Stimulated activated CD8-positive, alpha-beta memory T cell treated with anti-CD3 and anti-CD28 coated beads, Interleukin-15, amount 100 ng/mL, for 48 hours (primary cell): ENCODE results near the gene CRHR2.
A peak's percentile ranks its signal among the peaks of the same experiment; 100 is the strongest.
"Not testable (repeated sequence)": the region's sequence is repeated elsewhere in the genome, so short reads cannot be mapped to it uniquely, and the experiment has no call there.

ENCODE experiments used
- DNase-seq, 2 donors: peaks; one replicate each; pipeline ENCODE4 v3.0.0-alpha.2; 2020; ENCODE audit warnings: low read depth in 2 of 2

The CRHR2 gene

GRCh38 chr7:30654296-30655090 lies 27.8 kb downstream of the CRHR2 start:
- DNase-seq, result no peak

GRCh38 chr7:30652698-30653641 lies 29.3 kb downstream of the CRHR2 start:
- DNase-seq, result no peak

GRCh38 chr7:30652132-30652531 lies 30.1 kb downstream of the CRHR2 start:
- no peak for DNase-seq

GRCh38 chr7:30650421-30650808 lies 31.8 kb downstream of the CRHR2 start:
- DNase-seq, result no peak

DNA sequence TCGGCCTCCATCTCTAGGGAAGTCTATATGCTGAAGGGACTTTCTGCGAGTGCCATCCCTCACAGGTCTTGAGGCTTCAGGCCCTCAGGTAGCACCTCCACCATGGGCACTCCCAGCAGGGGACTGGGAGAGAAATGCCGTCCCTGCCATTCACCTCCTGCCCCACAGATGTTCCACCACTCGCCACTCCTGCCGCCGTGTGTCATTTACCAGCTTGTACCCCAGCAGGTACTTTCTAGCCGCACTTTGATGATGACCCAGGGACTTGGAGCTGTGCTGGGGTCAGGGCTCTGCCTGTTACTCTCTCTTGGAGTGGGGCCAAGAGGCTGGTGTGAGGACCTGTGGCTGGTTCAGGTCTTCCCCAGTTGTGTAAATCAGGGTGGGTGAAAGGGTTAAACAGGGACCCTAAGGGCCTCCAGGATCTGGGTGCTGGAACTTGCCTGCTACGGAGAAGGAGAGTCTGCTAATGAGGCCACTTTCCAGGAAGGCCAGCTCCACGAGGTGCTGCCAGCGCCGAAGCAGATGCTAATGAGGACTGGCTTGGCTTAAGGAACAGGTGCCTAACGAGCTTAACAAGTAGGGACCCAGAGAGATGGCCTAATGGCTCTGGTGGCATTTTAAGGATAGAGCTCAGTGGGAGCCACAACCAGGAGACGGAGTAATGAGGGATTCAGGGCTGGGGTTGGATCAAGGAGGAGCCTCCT lies 32.4 kb downstream of the CRHR2 start:
- no peak for DNase-seq

DNA sequence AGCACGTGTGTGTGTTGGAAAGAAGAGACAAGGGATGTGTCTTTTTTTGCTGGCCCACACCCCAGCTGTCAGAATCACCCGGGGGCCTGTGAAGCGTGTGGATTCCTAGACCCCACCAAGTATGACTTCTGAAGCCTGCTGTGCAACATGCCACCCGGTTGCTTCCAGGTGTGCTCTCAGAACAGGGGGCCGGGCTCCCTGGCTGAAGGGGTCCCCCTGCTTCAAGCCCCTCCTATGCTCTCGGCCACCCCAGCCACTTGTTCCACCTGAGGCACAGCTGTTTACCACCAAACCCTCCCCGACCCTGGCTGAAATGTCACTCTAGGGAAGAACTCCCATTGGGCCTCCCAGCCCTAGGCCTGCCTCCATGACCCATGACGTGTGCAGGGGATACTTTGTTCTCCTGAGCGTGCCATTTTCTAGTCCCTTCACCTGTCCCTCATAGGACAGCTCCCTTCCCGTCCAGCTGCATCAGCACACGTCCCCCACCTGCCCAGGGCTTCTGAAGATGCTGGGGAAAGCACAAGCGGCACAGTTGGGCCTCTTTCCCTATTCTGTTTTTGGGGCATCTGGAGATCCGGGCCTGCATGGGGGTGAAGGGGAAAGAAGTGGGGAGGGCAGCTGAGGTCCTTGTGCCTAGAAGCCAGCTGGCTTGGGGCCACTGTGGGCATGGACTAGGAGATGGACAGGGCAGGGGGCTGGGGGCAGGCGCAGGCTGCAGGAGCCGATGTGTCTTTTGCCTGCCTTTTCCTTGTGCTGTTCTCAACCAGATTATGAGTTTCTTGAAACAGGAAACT lies 33.3 kb downstream of the CRHR2 start:
- DNase-seq, result no peak

- DNase-seq, result no peak
These were observed 34.5 kb downstream of the CRHR2 start for GRCh38 chr7:30647589-30648364.

GRCh38 chr7:30646154-30646553 lies 36.1 kb downstream of the CRHR2 start:
- DNase-seq, result no peak

GRCh38 chr7:30645661-30646060 lies 36.6 kb downstream of the CRHR2 start:
- no peak for DNase-seq

- DNase-seq, result no peak
These were observed 37.8 kb downstream of the CRHR2 start for GRCh38 chr7:30644286-30644955.

- no peak for DNase-seq
These were observed 39.5 kb downstream of the CRHR2 start for GRCh38 chr7:30642789-30643188.

GRCh38 chr7:30642322-30642721 lies 39.9 kb downstream of the CRHR2 start:
- DNase-seq, result not testable (repeated sequence)

- DNase-seq, result no peak
These were observed 46.5 kb downstream of the CRHR2 start for GRCh38 chr7:30635798-30636197.

GRCh38 chr7:30634634-30635201 lies 47.5 kb downstream of the CRHR2 start:
- DNase-seq, result no peak

DNA sequence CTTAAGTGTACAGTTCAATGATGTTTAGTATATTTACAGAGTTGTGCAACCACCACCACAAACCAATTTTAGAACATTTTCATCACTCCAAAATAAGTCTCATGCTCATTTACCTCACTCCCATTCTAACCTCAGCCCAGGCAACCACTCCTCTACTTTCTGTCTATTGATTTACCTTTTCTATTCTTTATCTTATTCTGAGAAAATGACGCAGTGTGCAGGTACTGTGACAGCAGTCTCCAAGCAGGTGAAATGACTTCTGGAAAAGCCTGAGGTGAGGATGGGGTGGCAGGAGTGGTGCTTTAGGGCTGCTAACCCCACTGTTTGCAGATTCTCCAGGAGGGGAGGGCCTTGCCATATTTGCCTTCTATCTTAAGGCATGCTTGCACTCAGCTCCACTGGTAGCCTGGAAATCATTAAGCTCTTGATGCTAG lies 48.0 kb downstream of the CRHR2 start:
- DNase-seq, result no peak

DNA sequence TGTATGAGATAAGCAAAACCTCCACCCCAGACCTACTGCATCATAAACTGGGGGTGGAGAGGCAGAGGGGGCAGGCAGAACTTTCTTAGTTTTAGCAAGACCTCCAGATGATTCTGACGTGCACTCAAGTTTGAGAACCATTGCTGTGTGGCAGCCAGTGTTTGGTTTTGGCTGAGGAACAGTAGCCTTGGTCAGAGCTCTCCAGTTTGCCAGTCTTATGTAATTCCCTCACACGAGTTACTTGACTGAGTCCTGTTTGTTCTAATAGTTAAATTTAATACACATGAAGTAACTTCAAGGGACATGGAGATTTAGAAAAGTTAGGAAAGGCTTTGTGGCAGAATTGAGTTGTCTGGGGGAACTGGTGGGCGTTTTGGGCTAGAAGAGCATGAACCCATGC lies 49.0 kb downstream of the CRHR2 start:
- DNase-seq, result no peak

DNA sequence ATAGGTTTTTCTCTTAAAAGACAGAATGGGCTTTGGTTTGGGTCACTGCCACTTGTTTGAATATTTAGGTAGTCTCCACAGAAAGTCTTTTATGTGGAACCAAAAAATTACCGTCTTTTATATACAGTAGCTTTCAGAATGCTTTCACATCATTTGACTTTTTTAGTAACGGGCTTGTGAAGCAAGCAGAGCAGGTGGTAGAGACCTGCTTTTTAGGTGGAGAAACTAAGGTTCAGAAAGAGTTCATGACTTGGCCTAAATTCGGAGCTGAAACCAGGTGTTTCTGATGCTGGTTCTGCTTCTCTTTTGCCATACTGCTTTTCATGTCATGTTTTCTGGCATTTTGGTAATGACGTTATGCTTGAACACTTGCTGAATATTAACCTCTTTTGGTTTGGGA lies 51.3 kb downstream of the CRHR2 start:
- DNase-seq, result no peak

- DNase-seq, result peak; percentile 4 to 14
These were observed 55.2 kb downstream of the CRHR2 start for GRCh38 chr7:30627026-30627425.

DNA sequence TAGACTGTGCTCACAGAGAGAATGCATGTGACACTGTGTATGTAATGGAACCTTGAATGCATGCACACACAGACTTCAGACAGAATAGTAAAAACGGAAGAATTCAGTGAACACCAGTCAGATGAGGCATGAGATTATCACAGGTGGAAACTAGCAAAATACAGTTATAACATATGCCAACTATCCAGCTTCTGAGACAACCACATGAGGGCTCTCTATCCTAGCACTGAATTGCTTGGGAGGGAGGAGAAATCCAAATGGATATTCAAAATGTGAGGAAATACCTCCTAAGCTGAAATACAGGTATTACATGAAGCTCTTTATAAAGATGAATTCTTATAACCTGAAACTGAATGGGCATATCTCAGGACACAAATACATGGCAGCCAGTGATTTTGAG lies 57.0 kb downstream of the CRHR2 start:
- DNase-seq, result no peak

- no peak for DNase-seq
These were observed 63.3 kb downstream of the CRHR2 start for GRCh38 chr7:30618961-30619360.
